RPMI7951 (cell line): ENCODE results near the gene SLC38A11. TPM values are rescaled to one million over a fixed set of nuclear protein-coding genes. Genes with fewer than 3 reads are reported as not detected.

Source experiments
- DNase-seq: peaks from one replicate; pipeline ENCODE4 v3.0.0-alpha.2; 2012; ENCODE audit warnings: low read depth
- total RNA-seq: library from RNA; depleted of rRNA; stranded (reverse); fragments of >200 nt; shearing (Covaris generic); gene quantifications from 2 replicates; pipeline ENCODE4 v1.2.3, GENCODE V29; 2014

SLC38A11 gene
- total RNA-seq, 1 experiment from 2014 or later = not detected

DNA sequence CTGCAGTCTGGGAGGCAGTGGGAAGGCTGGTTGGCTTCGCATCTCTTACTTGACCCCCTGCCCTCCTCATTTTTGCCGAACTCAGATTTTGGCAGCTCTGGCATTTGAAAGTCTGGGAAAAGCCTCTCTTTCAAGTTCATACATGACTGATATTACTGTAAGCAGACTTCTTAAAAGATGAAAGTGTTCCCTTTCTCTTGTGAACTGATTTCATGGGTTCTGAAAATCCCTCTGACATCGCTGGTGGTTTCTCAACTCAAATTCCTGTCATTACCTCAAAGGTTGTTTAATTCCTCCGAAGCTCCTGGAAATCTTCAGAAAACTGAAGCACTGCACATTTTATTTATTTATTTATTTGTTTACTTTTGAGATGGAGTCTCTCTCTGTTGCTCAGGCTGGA is 16.9 kb upstream of the SLC38A11 start:
- no peak for DNase-seq

- no peak for DNase-seq
Measured at GRCh38 chr2:164969909-164970690, 14.8 kb upstream of the SLC38A11 start.

DNA sequence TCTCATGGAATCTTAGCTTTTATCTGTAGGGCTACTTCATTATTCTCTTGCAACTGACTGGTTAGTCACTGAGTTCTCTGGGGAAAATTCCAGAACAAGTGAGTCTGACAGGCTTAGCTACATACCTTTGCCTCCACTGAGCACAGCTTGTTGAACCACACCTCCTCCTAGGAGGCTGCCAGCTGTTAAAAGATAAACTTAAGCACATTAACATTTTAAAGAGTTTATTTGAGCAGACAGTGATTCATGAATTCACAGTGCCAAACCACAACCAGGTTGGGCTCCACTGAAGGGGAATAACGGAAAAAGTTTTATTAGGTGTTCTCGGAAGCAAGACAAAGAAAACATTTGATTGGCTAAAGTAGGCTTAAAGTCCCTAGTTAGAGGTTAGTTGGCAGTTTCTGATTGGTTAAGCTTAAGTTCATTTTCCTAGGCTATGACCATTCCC is 12.5 kb upstream of the SLC38A11 start:
- peak; percentile 74 for DNase-seq

GRCh38 chr2:164967361-164967760 is 12.0 kb upstream of the SLC38A11 start:
- DNase-seq = no peak

- DNase-seq = no peak
Measured at GRCh38 chr2:164964700-164965099, 9.4 kb upstream of the SLC38A11 start.

GRCh38 chr2:164960159-164960558 is 4.8 kb upstream of the SLC38A11 start:
- DNase-seq = no peak

GRCh38 chr2:164954186-164954585 is 1.1 kb downstream of the SLC38A11 start:
- DNase-seq = peak; percentile 7

DNA sequence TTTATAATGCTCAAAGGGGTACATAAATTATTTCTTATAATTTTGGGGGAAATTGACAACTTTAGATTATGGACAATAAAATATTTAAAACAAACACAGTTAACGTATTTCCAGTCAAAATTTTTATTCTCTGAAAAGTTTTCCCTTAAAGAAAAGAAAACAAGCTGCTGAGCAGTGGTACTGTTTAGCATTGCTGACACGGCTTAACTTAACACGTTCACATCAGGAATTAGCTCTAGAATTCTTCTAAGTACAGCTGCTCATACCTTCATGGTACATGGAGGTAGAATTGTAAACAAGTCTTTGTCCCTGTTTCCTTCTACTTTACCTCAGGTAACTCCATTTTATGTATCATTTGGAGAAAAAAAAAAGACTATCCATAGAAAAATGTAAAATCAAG is 2.0 kb downstream of the SLC38A11 start:
- DNase-seq = no peak

- DNase-seq = no peak
Measured at GRCh38 chr2:164952057-164952702, 3.1 kb downstream of the SLC38A11 start.

DNA sequence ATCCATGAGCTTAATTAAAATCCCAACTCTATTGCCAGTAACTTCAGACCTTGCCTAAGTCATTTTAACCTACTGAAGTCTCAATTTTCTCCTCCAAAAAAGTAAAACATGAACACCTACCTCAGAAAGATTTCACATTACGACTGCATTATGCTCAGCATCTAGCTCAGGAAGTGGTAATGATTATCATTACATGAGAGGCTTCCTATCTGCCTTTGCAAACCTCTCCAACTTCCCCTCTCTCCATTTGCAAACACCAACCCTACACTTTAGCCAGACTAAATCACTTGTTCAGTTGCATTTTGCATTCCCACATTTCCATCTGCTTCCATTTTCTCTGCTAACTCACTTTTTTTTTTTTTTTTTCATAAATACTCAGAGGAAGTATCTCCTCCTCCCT is 6.8 kb downstream of the SLC38A11 start:
- DNase-seq = no peak

DNA sequence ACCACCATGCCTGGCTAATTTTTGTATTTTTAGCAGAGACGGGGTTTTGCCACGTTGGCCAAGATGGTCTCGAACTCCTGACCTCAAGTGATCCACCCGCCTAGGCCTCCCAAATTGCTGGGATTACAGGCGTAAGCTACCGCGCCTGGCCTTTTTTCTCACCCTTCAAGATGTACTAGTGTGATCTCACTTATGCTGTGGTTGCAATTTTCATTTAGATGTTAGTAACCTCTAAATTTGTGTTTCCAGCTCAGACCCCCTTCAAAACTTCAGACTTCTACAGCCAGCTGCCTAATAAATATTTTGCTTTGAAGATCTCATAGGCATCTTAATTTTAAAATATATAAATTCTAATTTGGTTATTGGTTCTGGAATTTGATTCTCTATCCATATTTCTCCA is 8.0 kb downstream of the SLC38A11 start:
- no peak for DNase-seq

- DNase-seq = no peak
Measured at GRCh38 chr2:164943289-164943688, 12.0 kb downstream of the SLC38A11 start.

DNA sequence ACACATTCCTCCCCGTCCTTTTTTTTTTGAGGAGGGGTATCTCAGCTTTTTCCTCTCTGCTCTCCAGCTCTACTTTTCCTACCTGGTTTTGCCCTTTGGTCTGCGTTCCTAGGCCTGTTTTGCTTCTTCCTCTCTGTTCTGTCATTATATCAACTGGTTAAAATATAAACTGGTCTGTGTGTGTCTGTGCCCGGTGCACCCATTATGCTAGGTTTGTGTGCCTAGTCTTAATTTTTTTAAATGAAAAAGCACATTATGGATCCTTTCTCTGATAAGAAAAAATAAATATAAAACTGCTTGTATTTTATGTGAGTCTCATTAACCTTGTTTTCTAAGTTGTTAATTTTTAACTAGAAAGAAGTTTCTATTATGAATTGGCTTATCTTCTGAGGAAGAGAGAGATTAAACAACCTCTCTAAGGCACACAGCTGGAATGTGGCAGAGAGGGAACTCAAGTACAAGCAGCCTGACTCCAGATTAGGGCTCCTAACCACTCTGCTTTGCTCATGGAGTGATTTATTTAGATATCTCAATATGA is 17.4 kb downstream of the SLC38A11 start:
- DNase-seq = no peak

GRCh38 chr2:164935118-164936101 is 19.9 kb downstream of the SLC38A11 start:
- DNase-seq = no peak

DNA sequence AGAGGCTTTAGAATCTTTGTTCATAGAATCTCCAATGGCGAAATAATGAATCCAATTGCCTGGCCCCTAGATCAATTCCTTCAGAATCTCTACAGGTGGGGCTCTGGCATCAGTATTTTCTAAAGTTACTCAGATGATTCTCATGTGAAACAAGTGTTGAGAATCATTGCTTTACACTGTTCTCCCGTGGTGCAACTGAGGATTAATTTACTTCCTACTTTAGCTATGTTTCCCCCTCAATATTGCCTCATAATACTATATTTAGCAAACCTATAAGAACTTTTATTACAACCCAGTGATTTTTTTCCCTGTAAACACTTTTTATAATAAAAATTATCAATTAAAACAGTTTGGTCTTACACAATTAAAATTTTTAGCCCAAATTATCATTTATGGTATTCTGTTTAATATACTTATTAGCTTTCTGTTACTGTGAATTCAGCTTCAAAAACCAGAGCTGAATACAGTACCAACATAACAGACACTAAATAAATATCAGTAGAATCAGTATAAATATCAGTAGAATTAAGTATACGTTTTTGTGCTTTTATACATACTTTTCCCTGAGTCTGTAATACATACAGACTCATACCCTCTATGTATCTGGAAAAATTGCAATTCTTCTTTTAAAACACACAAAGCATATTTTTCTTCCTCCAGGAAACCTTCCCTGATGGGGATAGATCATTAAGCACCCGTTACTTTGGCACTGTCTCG is 20.8 kb downstream of the SLC38A11 start:
- DNase-seq = no peak

DNA sequence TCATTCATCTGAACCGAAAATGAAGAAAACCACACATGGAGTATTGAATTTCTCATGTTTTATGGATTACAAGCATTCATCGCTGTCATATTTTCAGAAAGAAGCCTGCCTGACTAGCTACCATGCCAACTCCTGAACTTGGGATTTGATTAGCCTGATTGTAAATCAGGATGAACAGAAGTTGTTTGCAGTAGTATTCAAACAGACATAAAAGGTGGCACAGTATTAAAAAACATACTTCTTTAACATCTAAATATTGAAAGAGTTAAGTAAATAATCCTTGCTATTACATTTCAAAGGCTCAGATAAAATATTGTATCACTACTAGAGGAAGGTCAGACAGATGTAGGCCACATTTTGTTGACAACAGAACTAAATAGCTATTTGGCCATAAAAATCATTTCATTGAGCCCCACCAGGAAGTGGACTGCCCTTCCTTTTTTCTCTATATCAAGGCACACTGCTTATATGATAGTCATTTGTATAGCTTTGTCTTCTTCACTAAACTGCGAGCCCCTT is 21.6 kb downstream of the SLC38A11 start:
- no peak for DNase-seq

- DNase-seq = no peak
Measured at GRCh38 chr2:164932377-164932776, 22.9 kb downstream of the SLC38A11 start.

DNA sequence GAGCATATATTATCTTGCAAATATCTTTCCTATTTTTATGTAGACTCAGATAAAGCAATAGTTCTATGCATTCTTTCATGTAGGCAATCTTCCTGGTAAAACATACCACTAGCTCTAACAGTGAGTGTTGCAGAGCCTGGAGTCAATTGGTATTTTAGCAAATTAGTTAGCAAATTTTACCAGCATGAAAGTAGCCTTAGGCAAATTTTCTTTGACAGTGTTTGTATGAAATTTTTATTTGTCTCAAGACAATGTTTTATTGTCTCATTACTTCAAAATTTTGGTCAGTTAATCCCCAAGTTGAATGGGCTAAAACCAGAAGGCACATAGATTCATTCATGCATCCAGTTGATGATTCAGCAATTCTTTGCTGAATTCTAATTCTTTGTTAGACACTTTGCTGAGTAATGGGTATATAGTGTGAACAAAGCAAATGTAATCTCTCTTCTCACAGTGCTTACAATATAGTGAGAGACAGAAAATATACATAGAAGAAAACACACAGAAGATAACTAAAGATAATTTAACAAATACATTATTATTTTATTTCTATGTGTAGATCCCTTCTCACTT is 27.1 kb downstream of the SLC38A11 start:
- DNase-seq = no peak

GRCh38 chr2:164922134-164922533 is 33.2 kb downstream of the SLC38A11 start:
- peak; percentile 37 for DNase-seq

GRCh38 chr2:164920430-164920829 is 34.9 kb downstream of the SLC38A11 start:
- DNase-seq = peak; percentile 88
